HG03520 (cell line): ENCODE measurements around the gene SLC7A1.

ENCODE experiments used
- ATAC-seq: cut with Tn5 transposase; IDR thresholded peaks from one replicate; pipeline ENCODE4 v1.9.1; 2021; ENCODE audit warnings: mild to moderate bottlenecking, moderate library complexity; ENCODE audit not compliant: unreplicated experiment

SLC7A1 gene

GRCh38 chr13:29471551-29471950 is 123.9 kb downstream of the SLC7A1 start:
- ATAC-seq, result no peak

GRCh38 chr13:29465741-29466293 is 129.7 kb downstream of the SLC7A1 start:
- ATAC-seq, result no peak

- ATAC-seq, result no peak
Measured at GRCh38 chr13:29464105-29464679, 131.3 kb downstream of the SLC7A1 start.

GRCh38 chr13:29459813-29460355 is 135.6 kb downstream of the SLC7A1 start:
- no peak for ATAC-seq
